Ishikawa (cell line): ENCODE results near the gene MYZAP.

Experiments used
- CEBPB ChIP-seq: IDR thresholded peaks from 2 replicates; pipeline ENCODE4 v1.6.1; 2012
- CREB1 ChIP-seq: IDR thresholded peaks from 2 replicates; pipeline ENCODE4 v1.6.1; 2012; ENCODE audit warnings: low read depth
- EGR1 ChIP-seq: IDR thresholded peaks from 2 replicates; pipeline ENCODE4 v1.6.1; 2012
- EP300 ChIP-seq: IDR thresholded peaks from 2 replicates; pipeline ENCODE4 v1.6.1; 2012; ENCODE audit warnings: borderline replicate concordance
- FOXM1 ChIP-seq: IDR thresholded peaks from 2 replicates; pipeline ENCODE4 v1.6.1; 2012; ENCODE audit warnings: low read depth, borderline replicate concordance
- MAX ChIP-seq: IDR thresholded peaks from 2 replicates; pipeline ENCODE4 v1.6.1; 2012
- NFIC ChIP-seq: IDR thresholded peaks from 2 replicates; pipeline ENCODE4 v1.6.1; 2012
- RAD21 ChIP-seq: IDR thresholded peaks from 2 replicates; pipeline ENCODE4 v1.6.1; 2012; ENCODE audit warnings: low read depth
- REST ChIP-seq: IDR thresholded peaks from 2 replicates; pipeline ENCODE4 v1.6.1; 2012; ENCODE audit warnings: low read depth, mild to moderate bottlenecking
- TAF1 ChIP-seq: IDR thresholded peaks from 2 replicates; pipeline ENCODE4 v1.6.1; 2012; ENCODE audit warnings: low read depth, mild to moderate bottlenecking
- TCF12 ChIP-seq: IDR thresholded peaks from 2 replicates; pipeline ENCODE4 v1.6.1; 2012; ENCODE audit warnings: low read depth
- TEAD4 ChIP-seq: IDR thresholded peaks from 2 replicates; pipeline ENCODE4 v1.6.1; 2012
- USF1 ChIP-seq: IDR thresholded peaks from 2 replicates; pipeline ENCODE4 v1.6.1; 2012
- YY1 ChIP-seq: IDR thresholded peaks from 2 replicates; pipeline ENCODE4 v1.6.1; 2012; ENCODE audit warnings: low read depth
- ZBTB7A ChIP-seq: IDR thresholded peaks from 2 replicates; pipeline ENCODE4 v1.6.1; 2012; ENCODE audit warnings: low read depth

The MYZAP gene

GRCh38 chr15:57696146-57696545 is 104.4 kb downstream of the MYZAP start:
- TF ChIP-seq TAF1, result no peak
- no peak for TF ChIP-seq TEAD4
- no peak for TF ChIP-seq ZBTB7A

DNA sequence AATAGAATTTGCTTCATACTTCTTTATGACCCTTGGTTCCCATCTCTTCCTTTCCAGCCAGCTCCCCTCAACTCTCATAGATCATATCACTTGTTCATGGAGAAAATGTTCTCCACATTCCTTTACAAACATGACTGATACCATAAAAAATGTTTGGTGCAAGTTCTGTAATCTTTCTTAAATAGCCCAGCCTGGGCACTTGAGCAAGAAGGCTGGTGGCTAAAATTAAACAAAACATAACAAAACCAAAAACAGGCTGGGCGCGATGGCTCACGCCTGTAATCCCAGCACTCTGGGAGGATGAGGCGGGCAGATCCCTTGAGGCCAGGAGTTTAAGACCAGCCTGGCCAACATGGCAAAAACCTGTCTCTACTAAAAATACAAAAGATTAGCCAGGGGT is 105.9 kb downstream of the MYZAP start:
- TF ChIP-seq FOXM1, result no peak
- TF ChIP-seq CREB1, result no peak
- no peak for TF ChIP-seq TCF12
- TF ChIP-seq NFIC, result no peak
- no peak for TF ChIP-seq TAF1
- TF ChIP-seq YY1, result no peak
- no peak for TF ChIP-seq TEAD4
- TF ChIP-seq ZBTB7A, result no peak
- no peak for TF ChIP-seq MAX
- TF ChIP-seq EGR1, result no peak
- TF ChIP-seq EP300, result no peak
- TF ChIP-seq USF1, result no peak
- TF ChIP-seq REST, result no peak
- no peak for TF ChIP-seq RAD21
- no peak for TF ChIP-seq CEBPB

GRCh38 chr15:57698243-57698642 is 106.5 kb downstream of the MYZAP start:
- no peak for TF ChIP-seq TAF1
- TF ChIP-seq USF1, result no peak
- no peak for TF ChIP-seq FOXM1
- TF ChIP-seq TCF12, result no peak
- no peak for TF ChIP-seq EGR1
- no peak for TF ChIP-seq ZBTB7A
- no peak for TF ChIP-seq CEBPB
- no peak for TF ChIP-seq CREB1
- no peak for TF ChIP-seq NFIC
- no peak for TF ChIP-seq REST
- TF ChIP-seq RAD21, result no peak
- TF ChIP-seq MAX, result no peak

- TF ChIP-seq YY1 (no peak), TAF1 (no peak), REST (no peak), CREB1 (no peak), TEAD4 (no peak), FOXM1 (no peak), ZBTB7A (no peak), EGR1 (no peak), RAD21 (no peak), NFIC (no peak), EP300 (no peak), TCF12 (no peak), USF1 (no peak), MAX (no peak), CEBPB (no peak)
Measured at GRCh38 chr15:57698991-57699390, 107.3 kb downstream of the MYZAP start.
